Sigmoid colon (tissue), 3 donors: ENCODE measurements around the gene ADAMTS17.
"Not testable (repeated sequence)": the region's sequence is repeated elsewhere in the genome, so short reads cannot be mapped to it uniquely, and the experiment has no call there.

Experiments used
- POLR2A ChIP-seq, 2 donors: fragments of 450-650 bp; IDR thresholded peaks; one replicate each; pipeline ENCODE4 v1.6.1; 2016; ENCODE audit warnings: antibody characterized with exemption in 2 of 2, mild to moderate bottlenecking in 2 of 2, moderate library complexity in 2 of 2
- TF ChIP-seq, protein P1 (sequence below), 4 experiments: fragments of 450-650 bp in 3 of 4; fragments of 200-600 bp in 1 of 4; IDR thresholded peaks; one replicate each; pipeline ENCODE4 v1.5.1; 2016 to 2019; ENCODE audit warnings: antibody characterized with exemption in 4 of 4, mild to moderate bottlenecking in 3 of 4, moderate library complexity in 2 of 4

DNA sequence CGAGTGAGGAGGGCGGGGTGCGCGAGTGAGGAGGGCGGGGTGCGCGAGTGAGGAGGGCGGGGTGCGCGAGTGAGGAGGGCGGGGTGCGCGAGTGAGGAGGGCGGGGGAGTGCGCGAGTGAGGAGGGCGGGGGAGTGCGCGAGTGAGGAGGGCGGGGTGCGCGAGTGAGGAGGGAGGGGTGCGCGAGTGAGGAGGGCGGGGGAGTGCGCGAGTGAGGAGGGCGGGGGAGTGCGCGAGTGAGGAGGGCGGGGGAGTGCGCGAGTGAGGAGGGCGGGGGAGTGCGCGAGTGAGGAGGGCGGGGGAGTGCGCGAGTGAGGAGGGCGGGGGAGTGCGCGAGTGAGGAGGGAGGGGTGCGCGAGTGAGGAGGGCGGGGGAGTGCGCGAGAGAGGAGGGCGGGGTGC, 415.2 kb downstream of the ADAMTS17 start:
- TF ChIP-seq POLR2A (IDR thresholded peaks at IDR 0.05): not testable (repeated sequence)
- TF ChIP-seq, protein P1, sequence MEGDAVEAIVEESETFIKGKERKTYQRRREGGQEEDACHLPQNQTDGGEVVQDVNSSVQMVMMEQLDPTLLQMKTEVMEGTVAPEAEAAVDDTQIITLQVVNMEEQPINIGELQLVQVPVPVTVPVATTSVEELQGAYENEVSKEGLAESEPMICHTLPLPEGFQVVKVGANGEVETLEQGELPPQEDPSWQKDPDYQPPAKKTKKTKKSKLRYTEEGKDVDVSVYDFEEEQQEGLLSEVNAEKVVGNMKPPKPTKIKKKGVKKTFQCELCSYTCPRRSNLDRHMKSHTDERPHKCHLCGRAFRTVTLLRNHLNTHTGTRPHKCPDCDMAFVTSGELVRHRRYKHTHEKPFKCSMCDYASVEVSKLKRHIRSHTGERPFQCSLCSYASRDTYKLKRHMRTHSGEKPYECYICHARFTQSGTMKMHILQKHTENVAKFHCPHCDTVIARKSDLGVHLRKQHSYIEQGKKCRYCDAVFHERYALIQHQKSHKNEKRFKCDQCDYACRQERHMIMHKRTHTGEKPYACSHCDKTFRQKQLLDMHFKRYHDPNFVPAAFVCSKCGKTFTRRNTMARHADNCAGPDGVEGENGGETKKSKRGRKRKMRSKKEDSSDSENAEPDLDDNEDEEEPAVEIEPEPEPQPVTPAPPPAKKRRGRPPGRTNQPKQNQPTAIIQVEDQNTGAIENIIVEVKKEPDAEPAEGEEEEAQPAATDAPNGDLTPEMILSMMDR (IDR thresholded peaks at IDR 0.05): not testable (repeated sequence)
